K562 (cell line): Measurements from ENCODE around the gene ANKMY1.

Experiments
- BHLHE40 ChIP-seq: IDR thresholded peaks from 2 replicates; pipeline ENCODE4 v1.6.1; 2011; ENCODE audit warnings: low read length, improper control_type of control experiment
- CREB1 ChIP-seq, 2 experiments: sonication (generic) in 1 of 2; formaldehyde crosslinking in 1 of 2; IDR thresholded peaks; 2 replicates each; pipeline versions ENCODE4 v1.6.1 to v1.8.0; 2012 to 2022; ENCODE audit warnings: inconsistent platforms in 1 of 2, mild to moderate bottlenecking in 1 of 2, missing genetic modification reagents in 1 of 2, moderate library complexity in 1 of 2
- ELF1 ChIP-seq: fragments of 200-800 bp; sonication (Bioruptor generic); IDR thresholded peaks from 2 replicates; pipeline ENCODE4 v1.6.1; 2016; ENCODE audit warnings: missing genetic modification characterization, missing compliant biosample characterization
- GATAD2B ChIP-seq: fragments of 450-650 bp; IDR thresholded peaks from 2 replicates; pipeline ENCODE4 v1.6.1; 2017; ENCODE audit warnings: mild to moderate bottlenecking, borderline replicate concordance
- KAT7 ChIP-seq: sonication (generic); formaldehyde crosslinking; IDR thresholded peaks from 2 replicates; pipeline ENCODE4 v1.8.0; 2022; ENCODE audit warnings: missing genetic modification reagents, mild to moderate bottlenecking, borderline replicate concordance
- KLF10 ChIP-seq: fragments of 250-450 bp; sonication (Bioruptor Pico); IDR thresholded peaks from 2 replicates; pipeline ENCODE4 v1.6.1; 2021; ENCODE audit warnings: matching md5 sums
- NFE2L1 ChIP-seq: fragments of 450-650 bp; IDR thresholded peaks from 2 replicates; pipeline ENCODE4 v1.6.1; 2016; ENCODE audit warnings: missing genetic modification characterization, low read depth, mild to moderate bottlenecking, missing compliant biosample characterization, moderate library complexity, borderline replicate concordance
- POLR2AphosphoS5 ChIP-seq: IDR thresholded peaks from 2 replicates; pipeline ENCODE4 v1.6.1; 2011; ENCODE audit warnings: mild to moderate bottlenecking, low read depth, low read length, moderate library complexity; ENCODE audit not compliant: control insufficient read depth, insufficient read depth
- SMC3 ChIP-seq: conservative IDR thresholded peaks from 2 replicates; pipeline ENCODE4 v1.6.1; 2011; ENCODE audit warnings: low read depth, low read length, improper control_type of control experiment; ENCODE audit not compliant: insufficient read depth
- SNRNP70 ChIP-seq: fragments of 200-400 bp; formaldehyde crosslinking; optimal IDR thresholded peaks from 2 replicates; pipeline ENCODE3; 2017; ENCODE audit warnings: low read depth, low read length
- ZNF121 ChIP-seq: sonication (generic); formaldehyde crosslinking; conservative IDR thresholded peaks from 2 replicates; pipeline ENCODE4 v1.8.0; 2022; ENCODE audit warnings: missing genetic modification reagents
- ZNF143 ChIP-seq: sonication (generic); formaldehyde crosslinking; IDR thresholded peaks from 2 replicates; pipeline ENCODE4 v1.9.0; 2022; ENCODE audit warnings: mild to moderate bottlenecking, missing genetic modification reagents
- ZNF408 ChIP-seq: fragments of 250-450 bp; sonication (Bioruptor Pico); IDR thresholded peaks from 2 replicates; pipeline ENCODE4 v1.4.0; 2020; ENCODE audit warnings: low read depth, mild to moderate bottlenecking, moderate library complexity
- ZSCAN29 ChIP-seq: fragments of 450-650 bp; IDR thresholded peaks from 2 replicates; pipeline ENCODE4 v1.6.1; 2017

DNA sequence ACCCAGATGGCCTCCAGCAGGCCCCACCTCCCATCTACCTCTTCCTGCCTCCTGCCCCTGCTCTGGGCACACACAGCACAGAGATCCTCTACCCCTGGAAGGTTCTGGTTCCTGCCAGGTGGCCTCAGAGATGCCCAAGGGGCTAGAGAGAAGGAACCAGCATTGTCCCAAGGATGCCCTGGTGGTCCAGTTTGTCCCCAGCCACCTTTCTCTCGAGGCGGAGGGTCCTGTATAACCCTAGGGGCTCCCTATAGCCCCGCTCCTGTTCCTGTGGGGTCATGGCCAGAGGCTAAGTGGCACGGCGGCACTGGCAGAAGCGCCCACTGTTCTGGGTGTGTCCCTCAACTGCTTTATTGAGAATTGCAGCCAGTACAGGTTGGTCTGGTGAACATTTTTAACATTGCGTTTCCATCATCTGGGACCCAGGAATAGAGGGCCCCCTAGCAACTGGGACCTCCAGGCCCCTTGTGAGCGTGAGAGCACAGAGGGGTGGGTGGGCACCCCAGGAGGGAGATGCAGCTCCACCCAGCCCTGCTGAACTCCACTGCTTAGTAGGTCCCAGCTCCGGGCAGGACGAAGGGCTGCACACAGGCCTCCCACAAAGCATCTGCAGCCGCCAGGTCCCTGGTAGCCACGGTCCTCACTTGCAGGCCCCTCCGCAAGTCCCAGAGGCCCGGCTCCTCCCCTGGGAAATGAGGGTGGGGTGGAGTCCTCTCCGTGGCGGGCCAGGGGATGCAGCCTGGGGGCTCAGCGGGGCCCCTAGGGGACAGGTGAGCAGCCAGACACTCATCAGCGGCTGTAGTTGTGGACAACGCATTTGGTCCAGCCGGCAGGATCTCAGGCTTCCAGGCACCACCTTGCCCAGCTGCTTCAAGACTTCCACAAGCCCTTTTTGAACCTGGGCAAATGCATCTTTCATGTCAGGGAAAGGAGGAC is 89.2 kb downstream of the ANKMY1 start:
- TF ChIP-seq ZNF408, result no peak
- TF ChIP-seq KLF10, result no peak
- no peak for TF ChIP-seq NFE2L1 (tag)
- no peak for TF ChIP-seq CREB1 (IDR thresholded peaks at IDR 0.05)
- no peak for TF ChIP-seq CREB1 (CRISPR knock-in tag; IDR thresholded peaks at IDR 0.05)
- TF ChIP-seq KAT7 (CRISPR knock-in tag), result no peak
- TF ChIP-seq POLR2AphosphoS5, result no peak
- TF ChIP-seq ELF1 (tag), result no peak
- no peak for TF ChIP-seq GATAD2B
- TF ChIP-seq ZSCAN29, result no peak
- no peak for TF ChIP-seq BHLHE40
- no peak for TF ChIP-seq SNRNP70
- TF ChIP-seq ZNF143 (CRISPR knock-in tag), result no peak
- TF ChIP-seq ZNF121 (CRISPR knock-in tag), result no peak
- no peak for TF ChIP-seq SMC3
